GM19025 (cell line): ENCODE measurements around the gene LCP1.
"Not testable (repeated sequence)": the region's sequence is repeated elsewhere in the genome, so short reads cannot be mapped to it uniquely, and the experiment has no call there.

ENCODE experiments used
- ATAC-seq: cut with Tn5 transposase; IDR thresholded peaks from one replicate; pipeline ENCODE4 v1.9.1; 2021; ENCODE audit warnings: mild to moderate bottlenecking, low read depth, moderate library complexity; ENCODE audit not compliant: unreplicated experiment

The LCP1 gene

DNA sequence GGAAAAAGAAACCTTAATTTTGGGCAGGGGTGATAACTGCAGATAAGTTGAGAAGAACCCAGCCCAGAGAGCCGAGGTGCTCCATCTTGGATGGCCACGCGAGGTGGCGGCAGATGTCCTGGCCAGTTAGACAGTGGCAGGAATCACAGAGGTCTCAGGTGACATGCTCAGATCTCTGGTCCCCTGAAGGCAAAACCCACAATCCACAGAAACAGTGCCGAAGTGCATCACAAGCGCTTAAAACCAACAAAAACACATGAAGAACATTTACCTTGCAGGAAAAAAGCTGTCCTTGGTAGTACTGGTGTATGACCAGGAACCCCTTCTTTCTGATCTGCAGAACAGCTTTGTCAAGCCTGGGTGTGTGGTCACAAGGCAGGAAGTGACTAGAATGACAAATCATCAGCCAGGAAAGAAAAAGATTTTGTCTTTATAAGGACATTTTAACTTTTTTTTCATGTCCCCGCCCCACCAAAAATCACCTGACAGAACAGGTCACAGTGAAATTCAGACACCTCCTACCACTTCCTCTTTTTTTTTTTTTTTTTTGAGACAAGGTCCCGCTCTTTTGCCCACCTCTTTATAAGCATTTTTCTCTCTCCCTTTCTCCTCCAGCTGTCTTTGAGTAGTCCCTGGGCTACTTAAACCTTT is at the start of gene LCP1:
Gene LCP1 (minus strand): TSS at position 338 of the 651 bp plus-strand sequence. CDS start 22,515 bp downstream, outside the sequence.
- peak; percentile 64 for ATAC-seq

GRCh38 chr13:46229251-46229650 is 47.3 kb upstream of the LCP1 start:
- no peak for ATAC-seq

DNA sequence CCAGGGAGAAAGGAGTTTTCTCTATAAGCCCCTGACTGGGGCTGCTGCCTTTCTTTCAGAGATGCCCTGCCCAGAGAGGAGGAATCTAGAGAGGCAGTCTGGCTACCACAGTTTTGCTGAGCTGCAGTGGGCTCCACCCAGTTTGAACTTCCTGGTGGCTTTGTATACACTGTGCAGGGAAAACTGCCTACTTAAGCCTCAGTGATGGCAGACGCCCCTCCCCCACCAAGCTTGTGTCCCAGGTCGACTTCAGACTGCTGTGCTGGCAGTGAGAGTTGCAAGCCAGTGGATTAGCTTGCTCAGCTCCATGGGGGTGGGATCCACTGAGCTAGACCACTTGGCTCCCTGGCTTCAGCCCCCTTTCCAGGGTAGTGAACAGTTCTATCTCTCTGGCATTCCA is 38.3 kb upstream of the LCP1 start:
- not testable (repeated sequence) for ATAC-seq

- not testable (repeated sequence) for ATAC-seq
Measured at GRCh38 chr13:46214741-46215140, 32.8 kb upstream of the LCP1 start.

- no peak for ATAC-seq
Measured at GRCh38 chr13:46213242-46213641, 31.3 kb upstream of the LCP1 start.

- peak; percentile 95 for ATAC-seq
Measured at GRCh38 chr13:46211483-46212351, 29.7 kb upstream of the LCP1 start, which contains the start of gene LRRC63. Gene LRRC63, plus strand, starts transcription at chr13:46211928. Its CDS starts 1,107 bp downstream, at chr13:46213035.

- peak; percentile 18 for ATAC-seq
Measured at GRCh38 chr13:46211116-46211482, 29.1 kb upstream of the LCP1 start.

DNA sequence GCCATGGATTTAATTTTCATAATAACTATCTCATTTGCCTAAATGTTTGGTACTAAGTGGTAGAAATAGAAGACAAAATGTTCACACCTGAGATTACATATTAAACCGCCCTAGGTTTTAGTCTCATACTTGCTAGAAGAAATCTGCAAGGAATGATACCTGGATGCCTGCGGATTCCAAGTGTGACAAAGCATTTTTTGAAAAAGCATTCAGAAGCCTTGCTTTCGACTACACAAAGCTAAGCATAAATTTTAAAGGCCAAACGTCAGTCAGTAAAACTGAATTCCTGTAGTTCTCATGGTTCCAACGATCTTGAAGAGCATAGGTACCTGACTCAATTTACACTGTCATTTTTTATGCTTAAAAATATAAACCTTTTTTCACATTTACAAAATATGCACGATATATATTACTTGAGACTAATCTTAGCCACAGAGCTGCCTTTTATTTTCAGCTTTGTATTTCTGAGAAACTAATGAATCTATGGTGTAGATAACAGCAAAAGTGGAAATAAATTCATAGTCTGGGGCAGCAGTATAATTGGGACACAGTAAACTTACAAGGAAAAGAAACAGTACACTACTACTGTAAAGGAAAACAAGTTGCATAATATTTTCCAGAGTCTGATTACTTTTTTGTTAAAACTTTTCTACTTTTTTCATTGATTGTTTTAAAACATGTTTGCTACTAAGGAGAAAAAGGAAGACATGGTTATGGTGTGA is 28.5 kb upstream of the LCP1 start:
- ATAC-seq, result no peak

GRCh38 chr13:46207828-46208227 is 25.9 kb upstream of the LCP1 start:
- no peak for ATAC-seq

DNA sequence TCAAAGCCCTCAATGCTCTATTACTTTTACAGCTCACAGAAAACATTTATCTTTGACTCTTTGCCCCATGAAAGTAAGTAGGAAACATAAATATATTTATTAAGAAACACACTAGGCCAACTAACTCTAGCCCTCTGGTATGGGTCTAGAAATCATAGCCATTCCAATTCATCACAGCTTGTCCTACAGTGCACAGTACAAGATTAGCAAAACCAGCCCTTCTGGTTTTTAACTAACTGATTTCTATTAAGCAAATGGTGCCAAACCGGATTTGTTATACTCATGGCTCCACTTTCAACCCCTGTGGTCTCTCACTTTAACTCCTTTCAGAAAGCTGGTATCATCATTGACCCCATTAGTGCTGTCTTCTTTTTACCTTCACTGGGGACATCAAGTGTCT is 24.2 kb upstream of the LCP1 start:
- no peak for ATAC-seq

- ATAC-seq, result no peak
Measured at GRCh38 chr13:46202966-46203365, 21.0 kb upstream of the LCP1 start.

GRCh38 chr13:46202188-46202795 is 20.3 kb upstream of the LCP1 start:
- ATAC-seq, result no peak

GRCh38 chr13:46198696-46199193 is 16.8 kb upstream of the LCP1 start:
- ATAC-seq, result no peak

DNA sequence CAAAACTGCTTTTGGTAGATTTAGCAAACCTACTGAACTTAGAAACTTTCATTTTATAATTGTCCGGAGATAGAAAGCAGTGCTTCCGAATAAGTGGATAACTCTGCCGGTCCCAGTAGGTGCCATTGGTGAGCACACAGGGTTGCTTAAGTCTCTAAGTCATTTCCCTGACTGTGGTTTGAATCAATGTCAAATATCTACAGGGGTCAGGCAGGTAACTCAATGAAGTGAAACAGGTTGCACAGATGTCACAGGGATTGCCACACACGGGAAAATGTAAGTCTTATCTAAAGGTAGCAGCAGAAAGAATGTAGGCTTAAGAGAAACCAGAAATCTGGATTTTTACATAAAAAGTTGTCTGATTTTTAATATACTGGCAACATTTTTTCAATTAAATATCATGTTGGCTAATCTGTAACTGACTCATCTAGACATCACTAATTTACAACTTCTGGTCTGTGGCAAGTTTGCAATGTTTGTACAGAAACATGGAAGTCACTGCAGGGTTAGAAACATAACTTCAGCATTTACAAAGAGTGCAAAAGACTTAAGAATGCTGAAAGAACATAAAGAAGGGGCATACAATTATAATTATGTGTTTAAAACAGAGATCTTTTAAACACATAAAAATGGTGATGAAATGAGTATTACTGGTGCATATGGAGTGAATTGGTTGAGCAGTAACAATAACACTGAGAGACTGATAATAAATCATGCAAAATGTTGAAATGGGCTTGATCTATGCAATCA is 15.5 kb upstream of the LCP1 start:
- ATAC-seq, result no peak

DNA sequence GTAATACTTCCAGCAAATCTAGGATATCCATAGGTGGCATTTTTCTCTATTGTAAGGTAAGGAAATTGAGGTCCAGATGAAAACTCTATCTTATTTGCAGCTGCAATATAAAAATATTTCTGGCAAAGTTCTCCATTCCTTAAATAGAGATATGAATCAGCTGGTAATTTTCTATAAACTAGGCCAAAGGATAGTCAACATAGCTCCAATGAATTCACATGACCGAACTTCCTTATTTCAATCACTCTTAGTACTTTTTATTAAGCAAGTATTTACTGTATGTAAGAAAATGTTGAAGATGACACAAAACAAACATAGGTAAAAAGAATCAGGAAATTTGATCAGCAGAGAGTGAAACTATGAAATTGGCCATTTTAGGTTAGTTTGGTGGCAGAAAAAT is 13.0 kb upstream of the LCP1 start:
- ATAC-seq, result no peak

GRCh38 chr13:46192412-46192811 is 10.4 kb upstream of the LCP1 start:
- no peak for ATAC-seq

GRCh38 chr13:46185634-46186033 is 3.7 kb upstream of the LCP1 start:
- ATAC-seq, result no peak

- peak; percentile 36 for ATAC-seq
Measured at GRCh38 chr13:46184277-46184699, 2.3 kb upstream of the LCP1 start.

- ATAC-seq, result no peak
Measured at GRCh38 chr13:46183018-46183946, 1.3 kb upstream of the LCP1 start.
